Measurements from ENCODE around the gene HAUS7.

DNA sequence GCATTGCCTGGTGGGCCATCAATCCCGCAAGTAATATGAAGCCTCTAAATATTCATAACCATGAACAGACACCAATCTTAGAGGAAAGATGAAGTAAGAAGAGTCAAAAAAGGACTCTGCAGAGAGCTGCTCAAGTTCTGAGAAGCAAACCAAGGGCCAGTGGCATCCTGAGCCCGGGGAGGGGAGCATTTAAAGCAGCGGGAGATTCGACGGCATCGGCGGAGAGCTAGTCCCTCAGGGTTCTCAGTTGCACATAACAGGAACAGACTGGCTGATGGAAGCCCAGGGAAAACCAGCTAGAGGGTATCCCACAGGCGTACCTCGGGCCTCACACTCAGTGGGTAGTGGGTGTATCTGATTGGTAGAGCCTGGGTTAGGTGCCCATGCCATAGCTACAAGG, 64.4 kb downstream of the HAUS7 start:
- no peak for TF ChIP-seq POLR2A (IDR thresholded peaks at IDR 0.05)
- no peak for TF ChIP-seq CTCF (IDR thresholded peaks at IDR 0.05)

Measured in breast epithelium (tissue), 3 donors.